Measurements from ENCODE around the gene DSCAM.

The DSCAM gene

GRCh38 chr21:40827509-40827908 is 19.4 kb downstream of the DSCAM start:
- no peak overlapping the region for H2BK5ac ChIP-seq (ENCODE audit: low read length)
- no peak overlapping the region for H3K56ac ChIP-seq (ENCODE audit: low read length)
- no peak overlapping the region for H3K27ac ChIP-seq (ENCODE audit: low read depth, low read length)
- no peaks in the 10 kb centered on the region for H3K27me3 ChIP-seq (ENCODE audit: insufficient read depth, low read length, poor library complexity)
- no peak overlapping the region for H4K8ac ChIP-seq (ENCODE audit: low read depth, low read length)
- no peak overlapping the region for H2BK120ac ChIP-seq (ENCODE audit: low read depth, low read length)
- no CpG with 5 or more reads among the region's 4 CpGs for WGBS (ENCODE audit: extremely low coverage, insufficient coverage, low lambda C conversion rate)
- no peak overlapping the region for H3K9ac ChIP-seq (ENCODE audit: low read length)
- H3K4me2 ChIP-seq (ENCODE audit: low read length): no peak overlapping the region
- DNase-seq: no peak
- H3K79me1 ChIP-seq (ENCODE audit: low read length): no peaks in the 10 kb centered on the region
- H3K79me2 ChIP-seq (ENCODE audit: control insufficient read depth, insufficient read depth, low read length): no peaks in the 10 kb centered on the region
- no peak overlapping the region for H3K4me3 ChIP-seq (ENCODE audit: low read length)
- H4K5ac ChIP-seq (ENCODE audit: low read length): no peak overlapping the region
- no peak overlapping the region for H3K23ac ChIP-seq (ENCODE audit: low read length)
- H2BK15ac ChIP-seq (replicated peaks; ENCODE audit: low read depth): no peak overlapping the region
- H2AK5ac ChIP-seq (ENCODE audit: low read length): no peak overlapping the region
- no peak overlapping the region for H3K18ac ChIP-seq (ENCODE audit: low read length)
- no peaks in the 10 kb centered on the region for H3K36me3 ChIP-seq (ENCODE audit: control insufficient read depth, insufficient read depth, low read length)
- H3K4ac ChIP-seq (ENCODE audit: low read depth, low read length): no peak overlapping the region
- no peaks in the 10 kb centered on the region for H3K4me1 ChIP-seq (ENCODE audit: control insufficient read depth, low read depth, low read length)

DNA sequence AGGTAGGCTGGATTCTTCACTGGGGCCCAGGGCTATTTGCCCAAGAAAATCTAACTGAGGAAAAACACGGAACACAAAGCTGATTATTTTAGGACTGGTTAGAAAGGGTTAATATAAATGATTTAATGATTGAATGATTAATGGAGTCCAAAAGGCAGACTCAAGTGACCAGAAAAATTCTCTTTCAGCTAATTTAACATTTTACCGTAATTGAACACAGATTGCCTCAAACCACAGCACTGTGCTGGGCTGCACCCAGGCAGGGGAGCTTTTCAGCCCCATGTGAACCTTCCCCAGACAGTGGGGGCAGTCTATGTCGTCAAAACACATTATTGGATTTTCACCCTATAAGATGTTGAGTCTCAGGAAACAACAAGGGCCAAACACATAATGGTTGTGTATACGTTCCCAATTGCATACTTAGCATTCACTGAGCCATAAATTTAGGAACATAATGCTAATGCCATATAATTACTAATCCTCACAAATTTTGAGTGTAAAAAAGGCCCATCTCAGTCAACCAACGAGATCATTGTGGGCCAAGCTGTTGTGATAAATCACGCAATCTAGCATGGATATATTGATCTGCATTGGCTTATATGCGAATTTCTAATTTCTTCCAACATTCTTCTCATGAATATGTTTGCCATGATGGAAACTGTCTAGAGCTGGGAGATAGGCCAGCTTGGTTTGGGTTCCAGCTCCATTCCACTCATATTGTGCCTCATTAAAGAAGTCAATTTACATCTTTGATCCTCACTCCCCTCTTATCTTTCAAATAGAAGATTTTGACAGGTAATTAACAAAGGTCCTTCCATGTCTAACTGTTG is 27.7 kb downstream of the DSCAM start:
- no peaks in the 10 kb centered on the region for H3K36me3 ChIP-seq (ENCODE audit: control insufficient read depth, insufficient read depth, low read length)
- no peak overlapping the region for H3K23ac ChIP-seq (ENCODE audit: low read length)
- no peak for DNase-seq
- no peak overlapping the region for H2BK15ac ChIP-seq (replicated peaks; ENCODE audit: low read depth)
- no peak overlapping the region for H4K8ac ChIP-seq (ENCODE audit: low read depth, low read length)
- H3K27me3 ChIP-seq (ENCODE audit: insufficient read depth, low read length, poor library complexity): no peaks in the 10 kb centered on the region
- no CpG with 5 or more reads among the region's 7 CpGs for WGBS (ENCODE audit: extremely low coverage, insufficient coverage, low lambda C conversion rate)
- H2AK5ac ChIP-seq (ENCODE audit: low read length): no peak overlapping the region
- H3K18ac ChIP-seq (ENCODE audit: low read length): no peak overlapping the region
- no peak overlapping the region for H3K56ac ChIP-seq (ENCODE audit: low read length)
- no peak overlapping the region for H4K5ac ChIP-seq (ENCODE audit: low read length)
- no peak overlapping the region for H3K4me3 ChIP-seq (ENCODE audit: low read length)
- H3K27ac ChIP-seq (ENCODE audit: low read depth, low read length): no peak overlapping the region
- no peak overlapping the region for H2BK120ac ChIP-seq (ENCODE audit: low read depth, low read length)
- no peaks in the 10 kb centered on the region for H3K79me2 ChIP-seq (ENCODE audit: control insufficient read depth, insufficient read depth, low read length)
- no peak overlapping the region for H3K9ac ChIP-seq (ENCODE audit: low read length)
- H3K4me1 ChIP-seq (ENCODE audit: control insufficient read depth, low read depth, low read length): no peaks in the 10 kb centered on the region
- no peak overlapping the region for H3K4me2 ChIP-seq (ENCODE audit: low read length)
- no peak overlapping the region for H3K4ac ChIP-seq (ENCODE audit: low read depth, low read length)
- no peaks in the 10 kb centered on the region for H3K79me1 ChIP-seq (ENCODE audit: low read length)
- H2BK5ac ChIP-seq (ENCODE audit: low read length): no peak overlapping the region

- Histone ChIP-seq H3K79me2 (ENCODE audit: control insufficient read depth, insufficient read depth, low read length) (no peaks in the 10 kb centered on the region), H3K23ac (ENCODE audit: low read length) (no peak overlapping the region), H3K27me3 (ENCODE audit: insufficient read depth, low read length, poor library complexity) (no peaks in the 10 kb centered on the region), H2AK5ac (ENCODE audit: low read length) (no peak overlapping the region), H3K79me1 (ENCODE audit: low read length) (no peaks in the 10 kb centered on the region), H2BK120ac (ENCODE audit: low read depth, low read length) (no peak overlapping the region), H3K56ac (ENCODE audit: low read length) (no peak overlapping the region), H3K4me2 (ENCODE audit: low read length) (no peak overlapping the region), H3K36me3 (ENCODE audit: control insufficient read depth, insufficient read depth, low read length) (no peaks in the 10 kb centered on the region), H3K18ac (ENCODE audit: low read length) (no peak overlapping the region), H4K8ac (ENCODE audit: low read depth, low read length) (no peak overlapping the region), H3K9ac (ENCODE audit: low read length) (no peak overlapping the region), H3K27ac (ENCODE audit: low read depth, low read length) (no peak overlapping the region), H4K5ac (ENCODE audit: low read length) (no peak overlapping the region), H3K4ac (ENCODE audit: low read depth, low read length) (no peak overlapping the region), H3K4me1 (ENCODE audit: control insufficient read depth, low read depth, low read length) (no peaks in the 10 kb centered on the region), H2BK5ac (ENCODE audit: low read length) (no peak overlapping the region), H2BK15ac (replicated peaks; ENCODE audit: low read depth) (no peak overlapping the region), H3K4me3 (ENCODE audit: low read length) (no peak overlapping the region)
- no peak for DNase-seq
- WGBS (ENCODE audit: extremely low coverage, insufficient coverage, low lambda C conversion rate): no CpG with 5 or more reads among the region's 4 CpGs
Observed at GRCh38 chr21:40813918-40814317, 33.0 kb downstream of the DSCAM start.

DNA sequence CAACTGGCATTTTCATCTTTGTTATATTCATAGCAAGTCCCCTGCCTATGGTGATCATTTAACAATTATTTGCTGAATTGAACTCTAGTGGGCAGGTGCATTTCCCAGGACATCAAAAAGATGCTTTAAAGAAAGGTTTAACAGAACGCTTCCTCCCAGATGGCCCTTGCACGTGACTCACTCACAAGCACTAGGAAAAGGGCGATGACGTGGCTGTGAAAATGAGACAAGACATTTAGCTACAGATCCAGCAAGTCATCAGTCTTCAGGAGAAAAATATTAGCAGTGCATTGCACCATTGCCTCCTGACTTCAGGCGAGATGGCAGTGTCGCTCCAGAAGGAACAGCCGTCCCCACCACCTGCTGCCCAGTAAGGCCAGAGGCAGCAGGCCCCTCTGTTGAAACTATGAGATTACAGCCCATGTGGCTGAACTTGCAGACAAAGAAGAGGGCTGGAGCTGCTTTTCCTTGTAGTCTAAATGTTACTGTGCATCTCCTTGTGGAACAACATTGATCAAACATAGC is 37.2 kb downstream of the DSCAM start:
- Histone ChIP-seq H3K4me1 (ENCODE audit: control insufficient read depth, low read depth, low read length) (no peaks in the 10 kb centered on the region), H3K27ac (ENCODE audit: low read depth, low read length) (no peak overlapping the region), H3K18ac (ENCODE audit: low read length) (no peak overlapping the region), H2BK5ac (ENCODE audit: low read length) (no peak overlapping the region), H3K36me3 (ENCODE audit: control insufficient read depth, insufficient read depth, low read length) (no peaks in the 10 kb centered on the region), H3K4me3 (ENCODE audit: low read length) (no peak overlapping the region), H3K9ac (ENCODE audit: low read length) (no peak overlapping the region), H3K27me3 (ENCODE audit: insufficient read depth, low read length, poor library complexity) (no peaks in the 10 kb centered on the region), H3K4me2 (ENCODE audit: low read length) (no peak overlapping the region), H3K56ac (ENCODE audit: low read length) (no peak overlapping the region), H2BK15ac (replicated peaks; ENCODE audit: low read depth) (no peak overlapping the region), H3K23ac (ENCODE audit: low read length) (no peak overlapping the region), H2AK5ac (ENCODE audit: low read length) (no peak overlapping the region), H4K8ac (ENCODE audit: low read depth, low read length) (no peak overlapping the region), H2BK120ac (ENCODE audit: low read depth, low read length) (no peak overlapping the region), H4K5ac (ENCODE audit: low read length) (no peak overlapping the region), H3K79me2 (ENCODE audit: control insufficient read depth, insufficient read depth, low read length) (no peaks in the 10 kb centered on the region), H3K79me1 (ENCODE audit: low read length) (no peaks in the 10 kb centered on the region), H3K4ac (ENCODE audit: low read depth, low read length) (no peak overlapping the region)
- no CpG with 5 or more reads among the region's 7 CpGs for WGBS (ENCODE audit: extremely low coverage, insufficient coverage, low lambda C conversion rate)
- DNase-seq: no peak

DNA sequence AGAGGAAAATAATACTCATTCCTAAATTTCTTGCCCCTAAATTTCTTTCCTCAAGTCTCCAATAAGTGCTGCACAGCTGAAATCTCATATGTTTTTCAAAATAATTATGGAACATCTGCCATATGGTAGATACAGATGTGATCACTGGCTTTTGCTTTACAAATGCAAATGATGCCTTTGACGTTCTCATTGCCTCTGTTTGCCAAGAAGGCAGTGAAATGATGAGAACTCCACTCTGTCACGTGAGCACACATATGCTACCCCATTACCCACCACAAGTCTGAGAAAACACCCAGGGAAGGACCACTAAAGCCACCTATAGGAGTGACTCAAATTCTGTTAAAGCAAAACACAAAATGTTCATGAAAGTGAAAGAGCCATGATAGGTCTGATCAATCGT is 43.9 kb downstream of the DSCAM start:
- Histone ChIP-seq H4K8ac (ENCODE audit: low read depth, low read length) (no peak overlapping the region), H3K9ac (ENCODE audit: low read length) (no peak overlapping the region), H3K23ac (ENCODE audit: low read length) (no peak overlapping the region), H3K18ac (ENCODE audit: low read length) (no peak overlapping the region), H3K27ac (ENCODE audit: low read depth, low read length) (no peak overlapping the region), H3K4me1 (ENCODE audit: control insufficient read depth, low read depth, low read length) (no peaks in the 10 kb centered on the region), H3K27me3 (ENCODE audit: insufficient read depth, low read length, poor library complexity) (no peaks in the 10 kb centered on the region), H3K36me3 (ENCODE audit: control insufficient read depth, insufficient read depth, low read length) (no peaks in the 10 kb centered on the region), H2BK5ac (ENCODE audit: low read length) (no peak overlapping the region), H3K56ac (ENCODE audit: low read length) (no peak overlapping the region), H2AK5ac (ENCODE audit: low read length) (no peak overlapping the region), H4K5ac (ENCODE audit: low read length) (no peak overlapping the region), H3K79me2 (ENCODE audit: control insufficient read depth, insufficient read depth, low read length) (no peaks in the 10 kb centered on the region), H3K4me2 (ENCODE audit: low read length) (no peak overlapping the region), H3K79me1 (ENCODE audit: low read length) (no peaks in the 10 kb centered on the region), H2BK15ac (replicated peaks; ENCODE audit: low read depth) (no peak overlapping the region), H2BK120ac (ENCODE audit: low read depth, low read length) (no peak overlapping the region), H3K4me3 (ENCODE audit: low read length) (no peak overlapping the region), H3K4ac (ENCODE audit: low read depth, low read length) (no peak overlapping the region)
- WGBS (ENCODE audit: extremely low coverage, insufficient coverage, low lambda C conversion rate): no CpG with 5 or more reads among the region's 3 CpGs
- DNase-seq: no peak

DNA sequence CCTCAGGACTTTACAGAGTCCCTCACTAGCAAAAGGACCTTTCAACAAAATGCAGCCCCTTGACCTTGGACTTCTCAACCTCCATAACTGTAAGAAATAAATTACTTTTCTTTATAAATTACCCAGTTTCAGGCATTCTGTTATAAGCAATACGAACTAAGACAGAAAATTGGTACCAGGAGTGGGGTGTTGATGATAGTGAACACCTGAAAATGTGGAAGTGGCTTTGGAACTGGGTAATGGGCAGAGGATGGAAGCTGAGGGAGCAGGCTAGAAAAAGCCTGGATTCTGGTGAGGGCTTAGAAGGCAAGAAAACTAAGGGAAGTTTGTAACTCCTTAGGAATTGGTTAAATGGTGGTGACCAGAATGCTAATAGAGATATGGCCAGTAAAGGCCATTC is 46.8 kb downstream of the DSCAM start:
- Histone ChIP-seq H3K79me2 (ENCODE audit: control insufficient read depth, insufficient read depth, low read length) (no peaks in the 10 kb centered on the region), H3K36me3 (ENCODE audit: control insufficient read depth, insufficient read depth, low read length) (no peaks in the 10 kb centered on the region), H2BK5ac (ENCODE audit: low read length) (no peak overlapping the region), H3K56ac (ENCODE audit: low read length) (no peak overlapping the region), H3K4me3 (ENCODE audit: low read length) (no peak overlapping the region), H3K9ac (ENCODE audit: low read length) (no peak overlapping the region), H3K4me2 (ENCODE audit: low read length) (no peak overlapping the region), H3K79me1 (ENCODE audit: low read length) (no peaks in the 10 kb centered on the region), H3K4me1 (ENCODE audit: control insufficient read depth, low read depth, low read length) (no peaks in the 10 kb centered on the region), H3K4ac (ENCODE audit: low read depth, low read length) (no peak overlapping the region), H3K23ac (ENCODE audit: low read length) (no peak overlapping the region), H3K27ac (ENCODE audit: low read depth, low read length) (no peak overlapping the region), H2BK120ac (ENCODE audit: low read depth, low read length) (no peak overlapping the region), H3K18ac (ENCODE audit: low read length) (no peak overlapping the region), H3K27me3 (ENCODE audit: insufficient read depth, low read length, poor library complexity) (no peaks in the 10 kb centered on the region), H4K5ac (ENCODE audit: low read length) (no peak overlapping the region), H4K8ac (ENCODE audit: low read depth, low read length) (no peak overlapping the region), H2AK5ac (ENCODE audit: low read length) (no peak overlapping the region), H2BK15ac (replicated peaks; ENCODE audit: low read depth) (no peak overlapping the region)
- DNase-seq: no peak
- WGBS (ENCODE audit: extremely low coverage, insufficient coverage, low lambda C conversion rate): no CpG with 5 or more reads among the region's 1 CpG
